GM12878 (cell line): Measurements from ENCODE around the gene FARS2. TPM values are rescaled to one million over a fixed set of nuclear protein-coding genes. Genes with fewer than 3 reads are reported as not detected.

ENCODE experiments used
- ATAC-seq: fragments of 200-7000 bp; cut with Tn5 transposase; 3 replicates; pipeline ENCODE4 v1.9.1; 2020; ENCODE audit warnings: mild to moderate bottlenecking, moderate library complexity
- BruUV-seq: library from RNA; stranded (reverse); fragments of 400-500 nt; replicated peaks from 2 replicates; lab custom pipeline; 2021; lab: Mats Ljungman, UMichigan
- CTCF ChIA-PET: fragments of 300-600 bp; sonication (Branson Sonifier 250); formaldehyde crosslinking; extraction: SDS; loops from one replicate; lab custom pipeline; 2021; ENCODE audit warnings: inconsistent platforms; lab: Yijun Ruan, JAX
- POLR2A ChIA-PET: fragments of 350-600 bp; formaldehyde crosslinking; extraction: SDS; loops from one replicate; lab custom pipeline; 2021; ENCODE audit warnings: inconsistent platforms; lab: Charles Lee
- RAD21 ChIA-PET: fragments of 300-600 bp; sonication (Branson Sonifier 250); formaldehyde crosslinking; loops from one replicate; lab custom pipeline; 2023; ENCODE audit warnings: antibody characterized with exemption; ENCODE audit not compliant: unreplicated experiment; lab: Charles Lee
- SMC1A ChIA-PET: fragments of 300-600 bp; sonication (Branson Sonifier 250); formaldehyde crosslinking; loops from one replicate; lab custom pipeline; 2023; ENCODE audit not compliant: unreplicated experiment, uncharacterized antibody; lab: Charles Lee
- DNase-seq: peaks from one replicate; pipeline ENCODE4 v3.0.0-alpha.2; 2011; ENCODE audit warnings: low read depth, low spot score
- FAIRE-seq: peaks from 3 replicates; lab custom pipeline; 2011; peaks lifted over from hg19 to GRCh38; lab: Jason Lieb, UNC
- H2AFZ ChIP-seq: 2 replicates; pipeline ENCODE4 v1.6.0; 2011; ENCODE audit warnings: low read depth, low read length, control low read depth; ENCODE audit not compliant: control insufficient read depth
- H3K27ac ChIP-seq: 2 replicates; pipeline ENCODE4 v1.5.1; 2011; ENCODE audit warnings: control low read depth; ENCODE audit not compliant: control insufficient read depth, insufficient read depth
- H3K27me3 ChIP-seq, 2 experiments: replicated peaks in 1 of 2; 2 replicates each; pipeline versions ENCODE4 v1.6.0 to v1.6.1; 2011; ENCODE audit warnings: low read length in 1 of 2; ENCODE audit not compliant: control insufficient read depth in 2 of 2, insufficient read depth in 2 of 2
- H3K36me3 ChIP-seq, 2 experiments: 2 replicates each; pipeline ENCODE4 v1.5.1; 2011; ENCODE audit warnings: low read length in 1 of 2; ENCODE audit not compliant: control insufficient read depth in 2 of 2, insufficient read depth in 2 of 2
- H3K4me1 ChIP-seq: 2 replicates; pipeline ENCODE4 v1.6.1; 2011; ENCODE audit warnings: mild to moderate bottlenecking, low read length, moderate library complexity, mixed read lengths; ENCODE audit not compliant: control insufficient read depth, insufficient read depth
- H3K4me2 ChIP-seq: 2 replicates; pipeline ENCODE4 v1.6.0; 2011; ENCODE audit warnings: control low read depth; ENCODE audit not compliant: control insufficient read depth, insufficient read depth
- H3K4me3 ChIP-seq: fragments of 200-600 bp; sonication (generic); 2 replicates; pipeline ENCODE4 v1.5.1; 2016
- H3K79me2 ChIP-seq: 2 replicates; pipeline ENCODE4 v1.6.0; 2011; ENCODE audit warnings: low read length; ENCODE audit not compliant: control insufficient read depth, insufficient read depth
- H3K9ac ChIP-seq: 2 replicates; pipeline ENCODE4 v1.8.0; 2011; ENCODE audit warnings: low read length, control low read depth, mixed read lengths; ENCODE audit not compliant: control insufficient read depth, insufficient read depth
- H3K9me3 ChIP-seq: replicated peaks from 3 replicates; pipeline ENCODE4 v1.5.1; 2011; ENCODE audit warnings: mild to moderate bottlenecking, low read length; ENCODE audit not compliant: control insufficient read depth, insufficient read depth
- H4K20me1 ChIP-seq: 2 replicates; pipeline ENCODE4 v1.6.0; 2011; ENCODE audit not compliant: control insufficient read depth, insufficient read depth
- BCL11A ChIP-seq: IDR thresholded peaks from 2 replicates; pipeline ENCODE4 v1.6.1; 2011; ENCODE audit warnings: low read depth, low read length
- KAT2A ChIP-seq: conservative IDR thresholded peaks from 2 replicates; pipeline ENCODE4 v1.6.1; 2011; ENCODE audit warnings: low read depth, low read length; ENCODE audit not compliant: control insufficient read depth
- NR2C1 ChIP-seq: fragments of 450-650 bp; IDR thresholded peaks from 2 replicates; pipeline ENCODE4 v1.6.1; 2017; ENCODE audit warnings: antibody characterized with exemption, mild to moderate bottlenecking, moderate library complexity
- POLR2AphosphoS2 ChIP-seq: IDR thresholded peaks from 2 replicates; pipeline ENCODE4 v1.6.1; 2011; ENCODE audit warnings: low read depth, mild to moderate bottlenecking, low read length, improper control_type of control experiment, moderate library complexity
- SUPT20H ChIP-seq: IDR thresholded peaks from 2 replicates; pipeline ENCODE4 v1.6.1; 2011; ENCODE audit warnings: low read depth, mild to moderate bottlenecking, low read length, moderate library complexity, borderline replicate concordance; ENCODE audit not compliant: control insufficient read depth
- WGBS: methylation state at CpG from one replicate; pipeline ENCODE4 v1.1.6; 2016; ENCODE audit warnings: low lambda C conversion rate; ENCODE audit not compliant: insufficient replicate concordance, insufficient coverage; ENCODE audit errors: missing lambda C conversion rate; 5-methylcytosine and 5-hydroxymethylcytosine counted together
- in situ Hi-C: fragments of 300-500 bp; cut with MboI; formaldehyde crosslinking; loops from 9 replicates; pipeline ENCODE4 v1.14.3; 2018; ENCODE audit warnings: mixed read lengths
- intact Hi-C: fragments of 100-400 bp; cut with micrococcal nuclease; formaldehyde crosslinking; loops from one replicate; pipeline ENCODE4 v1.14.2; 2022; ENCODE audit not compliant: unreplicated experiment
- polyA plus RNA-seq, 11 experiments: library from polyadenylated mRNA; depleted of rRNA in 4 of 11; unstranded in 6 of 11; stranded (reverse) in 5 of 11; fragments of >200 nt; fragmentation: Nextera tagmentation in 4 of 11; fragmentation: Illumina TruSeq in 1 of 11; extraction: Ambion mirVana in 4 of 11; extraction: Trizol in 1 of 11; gene quantifications; 1 replicate in 1 of 11; 2 replicates in 10 of 11; pipeline versions ENCODE4 v1.2.1 to v1.2.3, GENCODE V29; 2011 to 2016; ENCODE audit warnings: inconsistent platforms in 2 of 11, missing spikeins in 2 of 11, low read depth in 1 of 11
- total RNA-seq, 4 experiments: library from RNA; depleted of rRNA in 3 of 4; stranded (reverse); fragments of >200 nt in 3 of 4; fragmentation: Illumina TruSeq in 1 of 4; extraction: Trizol in 1 of 4; gene quantifications; 2 replicates each; pipeline versions ENCODE4 v1.2.1 to v1.2.3, GENCODE V29; 2013 to 2021
- TF ChIP-seq, protein P1 (sequence below): fragments of 450-650 bp; IDR thresholded peaks from 2 replicates; pipeline ENCODE4 v1.6.1; 2017; ENCODE audit warnings: mild to moderate bottlenecking
- TF ChIP-seq, protein P2 (sequence below): fragments of 450-650 bp; IDR thresholded peaks from 2 replicates; pipeline ENCODE4 v1.6.1; 2017; ENCODE audit warnings: low read depth, mild to moderate bottlenecking, moderate library complexity
- TF ChIP-seq, protein P3 (sequence below): IDR thresholded peaks from 2 replicates; pipeline ENCODE4 v1.6.1; 2012; ENCODE audit warnings: improper control_type of control experiment, low read depth, low read length; ENCODE audit not compliant: insufficient replicate concordance

Gene FARS2
- total and polyA plus RNA-seq, 10 of the 15 experiments (the other 5 are each of a cell fraction or from before 2014, with no cell fraction given), result 16.8 to 46.7 (median 25.6) TPM

DNA sequence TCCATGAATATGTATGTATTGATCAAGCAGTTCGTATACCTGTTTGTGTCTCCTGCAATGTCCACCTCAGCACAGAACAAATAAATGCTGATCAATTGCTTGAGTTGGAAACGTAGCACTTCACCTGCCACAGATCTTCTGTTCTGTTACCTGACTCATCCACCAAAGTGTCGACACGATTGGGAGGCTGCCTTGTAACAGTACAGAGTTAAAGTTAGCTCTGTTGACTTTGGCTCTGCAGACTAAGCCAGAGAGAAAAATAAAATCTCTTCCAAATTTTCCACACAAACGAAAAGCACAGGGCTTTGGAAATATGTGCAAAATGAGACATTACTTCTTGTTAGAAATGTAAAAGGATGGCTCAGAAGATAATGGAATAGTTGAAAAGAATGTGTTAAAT, 500.1 kb downstream of the FARS2 start:
- Histone ChIP-seq H2AFZ (no peak overlapping the region), H3K4me1 (peaks cover 7% of the 10 kb centered on the region), H3K9ac (no peak overlapping the region), H3K4me3 (no peak overlapping the region), H3K27me3 (no peaks in the 10 kb centered on the region), H3K4me2 (no peak overlapping the region), H3K27ac (no peak overlapping the region), H3K9me3 (no peaks in the 10 kb centered on the region), H4K20me1 (no peaks in the 10 kb centered on the region), H3K36me3 (no peaks in the 10 kb centered on the region; a peak in 1 of 4 replicates), H3K79me2 (no peaks in the 10 kb centered on the region)
- BruUV-seq, result no TSS peak
- intact Hi-C loops, result loop anchor here (10.0 kb wide), 1 partner anchor 287 kb away; no protein-coding TSS in a partner anchor
- ChIA-PET RAD21 (no interaction called here), SMC1A (no interaction called here), CTCF (no interaction called here), POLR2A (no interaction called here)
- TF ChIP-seq KAT2A, result no peak
- TF ChIP-seq NR2C1, result no peak
- FAIRE-seq (no peak), DNase-seq (no peak), ATAC-seq (no peak)
- in situ Hi-C loops, result no loop called here
- WGBS, result 81% methylated on average over 5 of the region's 5 CpGs

DNA sequence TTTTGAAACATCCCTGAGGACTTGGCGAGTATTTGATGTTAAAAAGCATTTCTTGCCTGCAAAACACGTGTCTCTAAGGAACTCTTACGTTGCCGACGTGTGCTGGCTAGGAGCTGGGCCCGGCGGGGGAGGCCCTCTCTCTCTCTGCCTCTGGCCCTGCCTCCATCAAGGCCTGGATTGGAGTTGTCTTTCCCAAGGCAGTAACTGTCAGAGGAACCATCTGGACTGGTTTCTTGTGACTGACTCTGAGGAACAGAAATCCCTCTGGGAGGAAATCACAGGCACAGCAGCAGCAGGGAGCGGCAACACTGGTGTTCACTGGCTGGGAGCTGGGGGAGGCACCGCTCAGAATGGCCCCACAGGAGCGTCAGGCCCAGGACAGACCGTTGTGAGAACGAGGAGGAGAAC, 501.3 kb downstream of the FARS2 start:
- no peaks in the 10 kb centered on the region for H4K20me1 ChIP-seq
- ChIA-PET RAD21 (no interaction called here), POLR2A (no interaction called here), CTCF (no interaction called here), SMC1A (no interaction called here)
- H3K27me3 ChIP-seq, result no peaks in the 10 kb centered on the region
- 94% methylated on average over 12 of the region's 12 CpGs for WGBS
- no peak overlapping the region for H3K4me3 ChIP-seq
- H3K9me3 ChIP-seq, result no peaks in the 10 kb centered on the region; the same call in 2 of the 3 replicates
- H3K9ac ChIP-seq, result no peak overlapping the region
- no peaks in the 10 kb centered on the region; a peak in 1 of 4 replicates for H3K36me3 ChIP-seq
- no TSS peak for BruUV-seq
- DNase-seq (no peak), FAIRE-seq (no peak), ATAC-seq (no peak)
- peaks cover 7% of the 10 kb centered on the region for H3K4me1 ChIP-seq
- H3K79me2 ChIP-seq, result no peaks in the 10 kb centered on the region
- in situ Hi-C loops, result no loop called here
- intact Hi-C loops, result loop anchor here (10.0 kb wide), 1 partner anchor 288 kb away; no protein-coding TSS in a partner anchor
- H2AFZ ChIP-seq, result no peak overlapping the region
- H3K27ac ChIP-seq, result no peak overlapping the region
- no peak overlapping the region for H3K4me2 ChIP-seq
- TF ChIP-seq, protein P1, sequence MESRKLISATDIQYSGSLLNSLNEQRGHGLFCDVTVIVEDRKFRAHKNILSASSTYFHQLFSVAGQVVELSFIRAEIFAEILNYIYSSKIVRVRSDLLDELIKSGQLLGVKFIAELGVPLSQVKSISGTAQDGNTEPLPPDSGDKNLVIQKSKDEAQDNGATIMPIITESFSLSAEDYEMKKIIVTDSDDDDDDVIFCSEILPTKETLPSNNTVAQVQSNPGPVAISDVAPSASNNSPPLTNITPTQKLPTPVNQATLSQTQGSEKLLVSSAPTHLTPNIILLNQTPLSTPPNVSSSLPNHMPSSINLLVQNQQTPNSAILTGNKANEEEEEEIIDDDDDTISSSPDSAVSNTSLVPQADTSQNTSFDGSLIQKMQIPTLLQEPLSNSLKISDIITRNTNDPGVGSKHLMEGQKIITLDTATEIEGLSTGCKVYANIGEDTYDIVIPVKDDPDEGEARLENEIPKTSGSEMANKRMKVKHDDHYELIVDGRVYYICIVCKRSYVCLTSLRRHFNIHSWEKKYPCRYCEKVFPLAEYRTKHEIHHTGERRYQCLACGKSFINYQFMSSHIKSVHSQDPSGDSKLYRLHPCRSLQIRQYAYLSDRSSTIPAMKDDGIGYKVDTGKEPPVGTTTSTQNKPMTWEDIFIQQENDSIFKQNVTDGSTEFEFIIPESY, result no peak
- TF ChIP-seq, protein P2, sequence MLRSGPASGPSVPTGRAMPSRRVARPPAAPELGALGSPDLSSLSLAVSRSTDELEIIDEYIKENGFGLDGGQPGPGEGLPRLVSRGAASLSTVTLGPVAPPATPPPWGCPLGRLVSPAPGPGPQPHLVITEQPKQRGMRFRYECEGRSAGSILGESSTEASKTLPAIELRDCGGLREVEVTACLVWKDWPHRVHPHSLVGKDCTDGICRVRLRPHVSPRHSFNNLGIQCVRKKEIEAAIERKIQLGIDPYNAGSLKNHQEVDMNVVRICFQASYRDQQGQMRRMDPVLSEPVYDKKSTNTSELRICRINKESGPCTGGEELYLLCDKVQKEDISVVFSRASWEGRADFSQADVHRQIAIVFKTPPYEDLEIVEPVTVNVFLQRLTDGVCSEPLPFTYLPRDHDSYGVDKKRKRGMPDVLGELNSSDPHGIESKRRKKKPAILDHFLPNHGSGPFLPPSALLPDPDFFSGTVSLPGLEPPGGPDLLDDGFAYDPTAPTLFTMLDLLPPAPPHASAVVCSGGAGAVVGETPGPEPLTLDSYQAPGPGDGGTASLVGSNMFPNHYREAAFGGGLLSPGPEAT, result no peak
- TF ChIP-seq BCL11A (no peak), POLR2AphosphoS2 (no peak), SUPT20H (no peak)
- TF ChIP-seq, protein P3, sequence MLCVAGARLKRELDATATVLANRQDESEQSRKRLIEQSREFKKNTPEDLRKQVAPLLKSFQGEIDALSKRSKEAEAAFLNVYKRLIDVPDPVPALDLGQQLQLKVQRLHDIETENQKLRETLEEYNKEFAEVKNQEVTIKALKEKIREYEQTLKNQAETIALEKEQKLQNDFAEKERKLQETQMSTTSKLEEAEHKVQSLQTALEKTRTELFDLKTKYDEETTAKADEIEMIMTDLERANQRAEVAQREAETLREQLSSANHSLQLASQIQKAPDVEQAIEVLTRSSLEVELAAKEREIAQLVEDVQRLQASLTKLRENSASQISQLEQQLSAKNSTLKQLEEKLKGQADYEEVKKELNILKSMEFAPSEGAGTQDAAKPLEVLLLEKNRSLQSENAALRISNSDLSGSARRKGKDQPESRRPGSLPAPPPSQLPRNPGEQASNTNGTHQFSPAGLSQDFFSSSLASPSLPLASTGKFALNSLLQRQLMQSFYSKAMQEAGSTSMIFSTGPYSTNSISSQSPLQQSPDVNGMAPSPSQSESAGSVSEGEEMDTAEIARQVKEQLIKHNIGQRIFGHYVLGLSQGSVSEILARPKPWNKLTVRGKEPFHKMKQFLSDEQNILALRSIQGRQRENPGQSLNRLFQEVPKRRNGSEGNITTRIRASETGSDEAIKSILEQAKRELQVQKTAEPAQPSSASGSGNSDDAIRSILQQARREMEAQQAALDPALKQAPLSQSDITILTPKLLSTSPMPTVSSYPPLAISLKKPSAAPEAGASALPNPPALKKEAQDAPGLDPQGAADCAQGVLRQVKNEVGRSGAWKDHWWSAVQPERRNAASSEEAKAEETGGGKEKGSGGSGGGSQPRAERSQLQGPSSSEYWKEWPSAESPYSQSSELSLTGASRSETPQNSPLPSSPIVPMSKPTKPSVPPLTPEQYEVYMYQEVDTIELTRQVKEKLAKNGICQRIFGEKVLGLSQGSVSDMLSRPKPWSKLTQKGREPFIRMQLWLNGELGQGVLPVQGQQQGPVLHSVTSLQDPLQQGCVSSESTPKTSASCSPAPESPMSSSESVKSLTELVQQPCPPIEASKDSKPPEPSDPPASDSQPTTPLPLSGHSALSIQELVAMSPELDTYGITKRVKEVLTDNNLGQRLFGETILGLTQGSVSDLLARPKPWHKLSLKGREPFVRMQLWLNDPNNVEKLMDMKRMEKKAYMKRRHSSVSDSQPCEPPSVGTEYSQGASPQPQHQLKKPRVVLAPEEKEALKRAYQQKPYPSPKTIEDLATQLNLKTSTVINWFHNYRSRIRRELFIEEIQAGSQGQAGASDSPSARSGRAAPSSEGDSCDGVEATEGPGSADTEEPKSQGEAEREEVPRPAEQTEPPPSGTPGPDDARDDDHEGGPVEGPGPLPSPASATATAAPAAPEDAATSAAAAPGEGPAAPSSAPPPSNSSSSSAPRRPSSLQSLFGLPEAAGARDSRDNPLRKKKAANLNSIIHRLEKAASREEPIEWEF, result no peak
